ENCODE measurements around the gene GAPVD1. TPM values are rescaled to one million over a fixed set of nuclear protein-coding genes. Genes with fewer than 3 reads are reported as not detected.

GAPVD1 gene
- total and polyA plus RNA-seq, 10 of the 15 experiments (the other 5 are each of a cell fraction or from before 2014, with no cell fraction given), result 4.3 to 36.6 (median 25.9) TPM

DNA sequence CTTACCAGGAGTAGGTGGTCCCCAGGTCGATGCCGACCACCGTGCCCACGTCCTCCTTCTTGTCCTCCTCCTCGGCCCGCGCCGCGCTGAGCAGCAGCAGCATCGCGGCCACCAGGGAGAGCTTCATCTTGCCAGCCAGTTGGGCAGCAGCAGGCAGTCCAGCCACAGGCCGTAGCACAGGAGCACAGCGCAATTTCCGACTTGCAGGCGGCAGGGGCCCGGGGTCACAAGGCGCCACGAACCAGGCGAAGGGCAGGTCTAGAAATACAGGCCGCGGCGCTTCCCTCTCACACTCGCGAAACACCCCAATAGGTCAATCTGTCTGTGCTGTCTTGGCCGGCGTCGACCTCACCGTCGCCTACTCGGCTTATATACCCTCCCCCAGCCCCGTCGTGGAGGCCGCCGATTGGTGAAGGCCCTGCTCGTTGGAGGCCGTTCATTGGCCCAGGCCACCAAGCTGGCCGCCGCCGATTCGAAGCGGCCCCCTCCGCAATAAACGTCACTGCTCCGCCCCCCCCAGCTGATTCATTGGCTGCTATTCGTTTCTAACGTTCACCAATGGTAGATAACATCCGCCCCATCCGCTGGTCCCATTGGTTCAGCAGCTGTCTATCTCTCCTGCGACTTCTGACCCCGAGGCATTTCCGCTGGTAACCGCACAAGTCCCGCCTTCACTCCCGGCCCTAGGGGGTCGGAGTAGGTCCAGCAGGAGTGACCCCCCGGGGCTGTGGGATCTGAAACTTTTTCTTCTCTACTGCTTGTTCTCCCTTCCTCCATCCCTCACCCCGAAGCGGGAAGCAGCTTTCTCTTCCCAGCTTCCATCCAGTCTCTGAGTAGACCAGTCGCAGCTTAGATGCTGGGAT, 20.4 kb upstream of the GAPVD1 start, which contains the start of gene HSPA5 (continued):
- TF ChIP-seq, protein P1, sequence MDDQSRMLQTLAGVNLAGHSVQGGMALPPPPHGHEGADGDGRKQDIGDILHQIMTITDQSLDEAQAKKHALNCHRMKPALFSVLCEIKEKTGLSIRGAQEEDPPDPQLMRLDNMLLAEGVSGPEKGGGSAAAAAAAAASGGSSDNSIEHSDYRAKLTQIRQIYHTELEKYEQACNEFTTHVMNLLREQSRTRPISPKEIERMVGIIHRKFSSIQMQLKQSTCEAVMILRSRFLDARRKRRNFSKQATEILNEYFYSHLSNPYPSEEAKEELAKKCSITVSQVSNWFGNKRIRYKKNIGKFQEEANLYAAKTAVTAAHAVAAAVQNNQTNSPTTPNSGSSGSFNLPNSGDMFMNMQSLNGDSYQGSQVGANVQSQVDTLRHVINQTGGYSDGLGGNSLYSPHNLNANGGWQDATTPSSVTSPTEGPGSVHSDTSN (IDR thresholded peaks at IDR 0.05; ENCODE audit: insufficient replicate concordance, low read depth, low read length), result peak; percentile 97
- TF ChIP-seq CEBPB (IDR thresholded peaks at IDR 0.05; ENCODE audit: borderline replicate concordance in 1 of 2, low read depth in 2 of 2, low read length in 2 of 2) (no peak), SREBF1 (IDR thresholded peaks at IDR 0.05; ENCODE audit: low read length) (peak; percentile 73), JUND (IDR thresholded peaks at IDR 0.05; ENCODE audit: low read depth, low read length) (no peak), BRCA1 (IDR thresholded peaks at IDR 0.05; ENCODE audit: low read depth, low read length) (no peak), CHD2 (IDR thresholded peaks at IDR 0.05; ENCODE audit: borderline replicate concordance, low read depth, low read length) (peak; percentile 94), JUNB (IDR thresholded peaks at IDR 0.05) (no peak), FOXK2 (IDR thresholded peaks at IDR 0.05) (no peak), ETV6 (conservative IDR thresholded peaks at IDR 0.05 in 1 of 2, IDR thresholded peaks at IDR 0.05 in 1 of 2; ENCODE audit: borderline replicate concordance in 1 of 2, low read depth in 1 of 2) (no peak), SMARCA5 (IDR thresholded peaks at IDR 0.05) (peak; percentile 11; the same call in 1 of the 2 replicates), EGR1 (IDR thresholded peaks at IDR 0.05; ENCODE audit: borderline replicate concordance in 1 of 2, low read depth in 2 of 2, low read length in 2 of 2) (no peak), POLR2AphosphoS5 (IDR thresholded peaks at IDR 0.05; ENCODE audit: low read length) (peak; percentile 100), TCF7 (IDR thresholded peaks at IDR 0.05; ENCODE audit: borderline replicate concordance) (no peak)
- TF ChIP-seq, protein P2, sequence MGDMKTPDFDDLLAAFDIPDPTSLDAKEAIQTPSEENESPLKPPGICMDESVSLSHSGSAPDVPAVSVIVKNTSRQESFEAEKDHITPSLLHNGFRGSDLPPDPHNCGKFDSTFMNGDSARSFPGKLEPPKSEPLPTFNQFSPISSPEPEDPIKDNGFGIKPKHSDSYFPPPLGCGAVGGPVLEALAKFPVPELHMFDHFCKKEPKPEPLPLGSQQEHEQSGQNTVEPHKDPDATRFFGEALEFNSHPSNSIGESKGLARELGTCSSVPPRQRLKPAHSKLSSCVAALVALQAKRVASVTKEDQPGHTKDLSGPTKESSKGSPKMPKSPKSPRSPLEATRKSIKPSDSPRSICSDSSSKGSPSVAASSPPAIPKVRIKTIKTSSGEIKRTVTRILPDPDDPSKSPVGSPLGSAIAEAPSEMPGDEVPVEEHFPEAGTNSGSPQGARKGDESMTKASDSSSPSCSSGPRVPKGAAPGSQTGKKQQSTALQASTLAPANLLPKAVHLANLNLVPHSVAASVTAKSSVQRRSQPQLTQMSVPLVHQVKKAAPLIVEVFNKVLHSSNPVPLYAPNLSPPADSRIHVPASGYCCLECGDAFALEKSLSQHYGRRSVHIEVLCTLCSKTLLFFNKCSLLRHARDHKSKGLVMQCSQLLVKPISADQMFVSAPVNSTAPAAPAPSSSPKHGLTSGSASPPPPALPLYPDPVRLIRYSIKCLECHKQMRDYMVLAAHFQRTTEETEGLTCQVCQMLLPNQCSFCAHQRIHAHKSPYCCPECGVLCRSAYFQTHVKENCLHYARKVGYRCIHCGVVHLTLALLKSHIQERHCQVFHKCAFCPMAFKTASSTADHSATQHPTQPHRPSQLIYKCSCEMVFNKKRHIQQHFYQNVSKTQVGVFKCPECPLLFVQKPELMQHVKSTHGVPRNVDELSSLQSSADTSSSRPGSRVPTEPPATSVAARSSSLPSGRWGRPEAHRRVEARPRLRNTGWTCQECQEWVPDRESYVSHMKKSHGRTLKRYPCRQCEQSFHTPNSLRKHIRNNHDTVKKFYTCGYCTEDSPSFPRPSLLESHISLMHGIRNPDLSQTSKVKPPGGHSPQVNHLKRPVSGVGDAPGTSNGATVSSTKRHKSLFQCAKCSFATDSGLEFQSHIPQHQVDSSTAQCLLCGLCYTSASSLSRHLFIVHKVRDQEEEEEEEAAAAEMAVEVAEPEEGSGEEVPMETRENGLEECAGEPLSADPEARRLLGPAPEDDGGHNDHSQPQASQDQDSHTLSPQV (IDR thresholded peaks at IDR 0.05), result no peak
- TF ChIP-seq, protein P3, sequence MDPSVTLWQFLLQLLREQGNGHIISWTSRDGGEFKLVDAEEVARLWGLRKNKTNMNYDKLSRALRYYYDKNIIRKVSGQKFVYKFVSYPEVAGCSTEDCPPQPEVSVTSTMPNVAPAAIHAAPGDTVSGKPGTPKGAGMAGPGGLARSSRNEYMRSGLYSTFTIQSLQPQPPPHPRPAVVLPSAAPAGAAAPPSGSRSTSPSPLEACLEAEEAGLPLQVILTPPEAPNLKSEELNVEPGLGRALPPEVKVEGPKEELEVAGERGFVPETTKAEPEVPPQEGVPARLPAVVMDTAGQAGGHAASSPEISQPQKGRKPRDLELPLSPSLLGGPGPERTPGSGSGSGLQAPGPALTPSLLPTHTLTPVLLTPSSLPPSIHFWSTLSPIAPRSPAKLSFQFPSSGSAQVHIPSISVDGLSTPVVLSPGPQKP (IDR thresholded peaks at IDR 0.05; ENCODE audit: low read depth, low read length), result no peak
- TF ChIP-seq, protein P4, sequence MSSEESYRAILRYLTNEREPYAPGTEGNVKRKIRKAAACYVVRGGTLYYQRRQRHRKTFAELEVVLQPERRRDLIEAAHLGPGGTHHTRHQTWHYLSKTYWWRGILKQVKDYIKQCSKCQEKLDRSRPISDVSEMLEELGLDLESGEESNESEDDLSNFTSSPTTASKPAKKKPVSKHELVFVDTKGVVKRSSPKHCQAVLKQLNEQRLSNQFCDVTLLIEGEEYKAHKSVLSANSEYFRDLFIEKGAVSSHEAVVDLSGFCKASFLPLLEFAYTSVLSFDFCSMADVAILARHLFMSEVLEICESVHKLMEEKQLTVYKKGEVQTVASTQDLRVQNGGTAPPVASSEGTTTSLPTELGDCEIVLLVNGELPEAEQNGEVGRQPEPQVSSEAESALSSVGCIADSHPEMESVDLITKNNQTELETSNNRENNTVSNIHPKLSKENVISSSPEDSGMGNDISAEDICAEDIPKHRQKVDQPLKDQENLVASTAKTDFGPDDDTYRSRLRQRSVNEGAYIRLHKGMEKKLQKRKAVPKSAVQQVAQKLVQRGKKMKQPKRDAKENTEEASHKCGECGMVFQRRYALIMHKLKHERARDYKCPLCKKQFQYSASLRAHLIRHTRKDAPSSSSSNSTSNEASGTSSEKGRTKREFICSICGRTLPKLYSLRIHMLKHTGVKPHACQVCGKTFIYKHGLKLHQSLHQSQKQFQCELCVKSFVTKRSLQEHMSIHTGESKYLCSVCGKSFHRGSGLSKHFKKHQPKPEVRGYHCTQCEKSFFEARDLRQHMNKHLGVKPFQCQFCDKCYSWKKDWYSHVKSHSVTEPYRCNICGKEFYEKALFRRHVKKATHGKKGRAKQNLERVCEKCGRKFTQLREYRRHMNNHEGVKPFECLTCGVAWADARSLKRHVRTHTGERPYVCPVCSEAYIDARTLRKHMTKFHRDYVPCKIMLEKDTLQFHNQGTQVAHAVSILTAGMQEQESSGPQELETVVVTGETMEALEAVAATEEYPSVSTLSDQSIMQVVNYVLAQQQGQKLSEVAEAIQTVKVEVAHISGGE (CRISPR knock-in tag; IDR thresholded peaks at IDR 0.05), result no peak
- TF ChIP-seq, protein P5, sequence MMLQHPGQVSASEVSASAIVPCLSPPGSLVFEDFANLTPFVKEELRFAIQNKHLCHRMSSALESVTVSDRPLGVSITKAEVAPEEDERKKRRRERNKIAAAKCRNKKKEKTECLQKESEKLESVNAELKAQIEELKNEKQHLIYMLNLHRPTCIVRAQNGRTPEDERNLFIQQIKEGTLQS (IDR thresholded peaks at IDR 0.05; ENCODE audit: borderline replicate concordance, extremely low read depth, low read depth, low read length), result no peak

All from GM12878 (cell line).